HEK293 (cell line): ENCODE results near the gene TBC1D22A.

Source experiments
- CTCF ChIA-PET: fragments of 350-600 bp; formaldehyde crosslinking; extraction: SDS; loops from one replicate; lab custom pipeline; 2021; ENCODE audit warnings: antibody characterized with exemption; lab: Yijun Ruan, JAX
- POLR2A ChIA-PET: fragments of 300-600 bp; formaldehyde crosslinking; extraction: SDS; loops from one replicate; lab custom pipeline; 2020; ENCODE audit warnings: antibody characterized with exemption, inconsistent platforms; lab: Yijun Ruan, JAX
- H3K27ac ChIP-seq: fragments of 200-500 bp; sonication (Bioruptor generic); 2 replicates; pipeline ENCODE4 v1.5.1; 2014; ENCODE audit warnings: low read depth, low read length, control low read depth, inconsistent platforms; ENCODE audit errors: extremely low read depth
- H3K36me3 ChIP-seq, 2 experiments: fragments of 200-500 bp in 1 of 2; sonication (Bioruptor generic) in 1 of 2; 1 replicate in 1 of 2; 2 replicates in 1 of 2; pipeline ENCODE4 v1.5.1; 2014 to 2017; ENCODE audit warnings: inconsistent platforms in 2 of 2, low read length in 2 of 2; ENCODE audit not compliant: control insufficient read depth in 2 of 2, insufficient read depth in 1 of 2
- H3K4me1 ChIP-seq: fragments of 200-500 bp; sonication (Bioruptor generic); 2 replicates; pipeline ENCODE4 v1.5.1; 2014; ENCODE audit warnings: mild to moderate bottlenecking, low read length, inconsistent platforms; ENCODE audit not compliant: control insufficient read depth, insufficient read depth
- H3K4me3 ChIP-seq: 2 replicates; pipeline ENCODE4 v1.5.1; 2011; ENCODE audit warnings: low read depth, mild to moderate bottlenecking, control low read depth, low read length, moderate library complexity
- H3K9me3 ChIP-seq: fragments of 200-500 bp; sonication (Bioruptor generic); 2 replicates; pipeline ENCODE4 v1.5.1; 2014; ENCODE audit warnings: low read depth, low read length, inconsistent platforms; ENCODE audit not compliant: control insufficient read depth, insufficient read depth
- KLF7 ChIP-seq: fragments of 450-650 bp; formaldehyde crosslinking; IDR thresholded peaks from 2 replicates; pipeline ENCODE4 v1.5.1; 2016; ENCODE audit warnings: missing biosample characterization, missing genetic modification characterization, borderline replicate concordance
- KLF9 ChIP-seq: fragments of 450-650 bp; formaldehyde crosslinking; IDR thresholded peaks from 2 replicates; pipeline ENCODE4 v1.5.1; 2016; ENCODE audit warnings: missing biosample characterization, missing genetic modification characterization, low read depth
- OSR2 ChIP-seq: fragments of 450-650 bp; formaldehyde crosslinking; IDR thresholded peaks from 2 replicates; pipeline ENCODE4 v1.5.1; 2016; ENCODE audit warnings: missing biosample characterization, missing genetic modification characterization
- WT1 ChIP-seq: fragments of 450-650 bp; formaldehyde crosslinking; IDR thresholded peaks from 2 replicates; pipeline ENCODE4 v1.5.1; 2016; ENCODE audit warnings: missing biosample characterization, missing genetic modification characterization
- YY2 ChIP-seq: fragments of 450-650 bp; formaldehyde crosslinking; IDR thresholded peaks from 2 replicates; pipeline ENCODE4 v1.5.1; 2016; ENCODE audit warnings: missing biosample characterization, missing genetic modification characterization
- ZBTB1 ChIP-seq: fragments of 450-650 bp; formaldehyde crosslinking; IDR thresholded peaks from 2 replicates; pipeline ENCODE4 v1.5.1; 2016; ENCODE audit warnings: missing biosample characterization, missing genetic modification characterization
- ZBTB20 ChIP-seq: fragments of 450-650 bp; formaldehyde crosslinking; IDR thresholded peaks from 2 replicates; pipeline ENCODE4 v1.5.1; 2016; ENCODE audit warnings: missing biosample characterization, missing genetic modification characterization
- ZNF114 ChIP-seq: fragments of 450-650 bp; formaldehyde crosslinking; IDR thresholded peaks from 2 replicates; pipeline ENCODE4 v1.5.0; 2017; ENCODE audit warnings: missing biosample characterization, missing genetic modification characterization
- ZNF138 ChIP-seq: fragments of 450-650 bp; formaldehyde crosslinking; IDR thresholded peaks from 2 replicates; pipeline ENCODE4 v1.5.1; 2016; ENCODE audit warnings: missing biosample characterization, missing genetic modification characterization, borderline replicate concordance
- ZNF16 ChIP-seq: fragments of 450-650 bp; formaldehyde crosslinking; IDR thresholded peaks from 2 replicates; pipeline ENCODE4 v1.5.1; 2016; ENCODE audit warnings: low read depth, missing biosample characterization, missing genetic modification characterization
- ZNF223 ChIP-seq: fragments of 450-650 bp; formaldehyde crosslinking; IDR thresholded peaks from 2 replicates; pipeline ENCODE4 v1.5.1; 2016; ENCODE audit warnings: missing biosample characterization, missing genetic modification characterization
- ZNF302 ChIP-seq: fragments of 450-650 bp; formaldehyde crosslinking; IDR thresholded peaks from 2 replicates; pipeline ENCODE4 v1.5.1; 2016; ENCODE audit warnings: missing biosample characterization, missing genetic modification characterization, low read depth
- ZNF354C ChIP-seq: fragments of 450-650 bp; formaldehyde crosslinking; IDR thresholded peaks from 2 replicates; pipeline ENCODE4 v1.5.1; 2016; ENCODE audit warnings: missing biosample characterization, missing genetic modification characterization, low read depth, borderline replicate concordance
- ZNF366 ChIP-seq: fragments of 450-650 bp; formaldehyde crosslinking; conservative IDR thresholded peaks from 2 replicates; pipeline ENCODE4 v1.5.1; 2016; ENCODE audit warnings: missing biosample characterization, missing genetic modification characterization
- ZNF426 ChIP-seq: fragments of 450-650 bp; formaldehyde crosslinking; IDR thresholded peaks from 2 replicates; pipeline ENCODE4 v1.5.1; 2017; ENCODE audit warnings: missing biosample characterization, missing genetic modification characterization, mild to moderate bottlenecking, inconsistent platforms, moderate library complexity
- ZNF544 ChIP-seq: fragments of 450-650 bp; formaldehyde crosslinking; IDR thresholded peaks from 2 replicates; pipeline ENCODE4 v1.5.0; 2017; ENCODE audit warnings: missing biosample characterization, missing genetic modification characterization
- ZNF610 ChIP-seq: fragments of 450-650 bp; formaldehyde crosslinking; IDR thresholded peaks from 2 replicates; pipeline ENCODE4 v1.5.1; 2016; ENCODE audit warnings: missing biosample characterization, missing genetic modification characterization, borderline replicate concordance
- ZNF624 ChIP-seq: fragments of 450-650 bp; formaldehyde crosslinking; IDR thresholded peaks from 2 replicates; pipeline ENCODE4 v1.5.1; 2017; ENCODE audit warnings: missing biosample characterization, missing genetic modification characterization
- ZNF677 ChIP-seq: fragments of 450-650 bp; IDR thresholded peaks from 2 replicates; pipeline ENCODE4 v1.5.0; 2018; ENCODE audit warnings: missing biosample characterization, mild to moderate bottlenecking, missing genetic modification characterization, moderate library complexity
- ZSCAN16 ChIP-seq: fragments of 450-650 bp; formaldehyde crosslinking; IDR thresholded peaks from 2 replicates; pipeline ENCODE4 v1.5.1; 2016; ENCODE audit warnings: missing biosample characterization, missing genetic modification characterization
- ZSCAN30 ChIP-seq: fragments of 450-650 bp; IDR thresholded peaks from 2 replicates; pipeline ENCODE4 v1.5.1; 2018; ENCODE audit warnings: missing biosample characterization, mild to moderate bottlenecking, missing genetic modification characterization, moderate library complexity
- TF ChIP-seq, protein P1 (sequence below): fragments of 450-650 bp; formaldehyde crosslinking; IDR thresholded peaks from 2 replicates; pipeline ENCODE4; 2016; ENCODE audit warnings: missing biosample characterization, missing genetic modification characterization
- TF ChIP-seq, protein P2 (sequence below): fragments of 450-650 bp; formaldehyde crosslinking; IDR thresholded peaks from 2 replicates; pipeline ENCODE4 v1.5.1; 2017; ENCODE audit warnings: missing biosample characterization, missing genetic modification characterization
- TF ChIP-seq, protein P3 (sequence below): fragments of 450-650 bp; formaldehyde crosslinking; IDR thresholded peaks from 2 replicates; pipeline ENCODE4 v1.5.1; 2017; ENCODE audit warnings: missing biosample characterization, missing genetic modification characterization
- TF ChIP-seq, protein P4 (sequence below): fragments of 450-650 bp; formaldehyde crosslinking; IDR thresholded peaks from 2 replicates; pipeline ENCODE4 v1.5.1; 2016; ENCODE audit warnings: missing biosample characterization, missing genetic modification characterization

TBC1D22A gene

DNA sequence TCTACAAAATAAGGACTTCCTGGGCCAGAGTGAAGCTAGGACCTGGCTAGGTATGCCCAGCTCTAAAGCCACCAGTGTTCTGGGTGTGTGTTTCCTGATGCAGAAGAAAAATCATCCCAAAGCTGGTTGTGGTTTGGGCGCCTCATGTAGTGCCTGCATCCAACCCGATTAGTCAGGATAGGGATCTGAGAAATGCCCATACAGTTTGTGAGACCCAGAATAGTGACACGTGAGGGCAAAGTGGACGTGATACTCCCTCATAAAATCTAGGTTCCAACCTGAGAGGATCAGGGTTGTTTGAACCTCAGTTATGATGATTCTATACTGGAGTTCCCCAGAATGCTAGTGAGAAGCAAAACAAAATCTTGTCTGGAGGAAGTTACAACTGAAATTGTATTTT is 238.4 kb downstream of the TBC1D22A start:
- TF ChIP-seq ZNF302 (no peak), ZNF366 (tag by site-specific recombination) (no peak), ZNF426 (tag by site-specific recombination) (no peak), KLF7 (tag by site-specific recombination) (no peak), ZBTB1 (tag by site-specific recombination) (no peak), OSR2 (tag by site-specific recombination) (no peak), ZSCAN16 (tag by site-specific recombination) (no peak), KLF9 (tag by site-specific recombination) (no peak), ZNF610 (no peak), ZNF544 (no peak), YY2 (tag by site-specific recombination) (no peak), ZBTB20 (no peak), WT1 (tag by site-specific recombination) (no peak), ZNF138 (tag by site-specific recombination) (no peak)
- TF ChIP-seq, protein P1, sequence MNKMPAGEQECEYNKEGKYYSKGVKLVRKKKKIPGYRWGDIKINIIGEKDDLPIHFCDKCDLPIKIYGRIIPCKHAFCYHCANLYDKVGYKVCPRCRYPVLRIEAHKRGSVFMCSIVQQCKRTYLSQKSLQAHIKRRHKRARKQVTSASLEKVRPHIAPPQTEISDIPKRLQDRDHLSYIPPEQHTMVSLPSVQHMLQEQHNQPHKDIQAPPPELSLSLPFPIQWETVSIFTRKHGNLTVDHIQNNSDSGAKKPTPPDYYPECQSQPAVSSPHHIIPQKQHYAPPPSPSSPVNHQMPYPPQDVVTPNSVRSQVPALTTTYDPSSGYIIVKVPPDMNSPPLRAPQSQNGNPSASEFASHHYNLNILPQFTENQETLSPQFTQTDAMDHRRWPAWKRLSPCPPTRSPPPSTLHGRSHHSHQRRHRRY: no peak
- TF ChIP-seq, protein P2, sequence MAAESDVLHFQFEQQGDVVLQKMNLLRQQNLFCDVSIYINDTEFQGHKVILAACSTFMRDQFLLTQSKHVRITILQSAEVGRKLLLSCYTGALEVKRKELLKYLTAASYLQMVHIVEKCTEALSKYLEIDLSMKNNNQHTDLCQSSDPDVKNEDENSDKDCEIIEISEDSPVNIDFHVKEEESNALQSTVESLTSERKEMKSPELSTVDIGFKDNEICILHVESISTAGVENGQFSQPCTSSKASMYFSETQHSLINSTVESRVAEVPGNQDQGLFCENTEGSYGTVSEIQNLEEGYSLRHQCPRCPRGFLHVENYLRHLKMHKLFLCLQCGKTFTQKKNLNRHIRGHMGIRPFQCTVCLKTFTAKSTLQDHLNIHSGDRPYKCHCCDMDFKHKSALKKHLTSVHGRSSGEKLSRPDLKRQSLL (tag by site-specific recombination): no peak
- peaks cover 0 to 24% of the 10 kb centered on the region in 2 experiments; a peak in 2 of 3 replicates for H3K36me3 ChIP-seq
- H3K4me3 ChIP-seq: no peak overlapping the region
- no peak overlapping the region for H3K27ac ChIP-seq
- no peaks in the 10 kb centered on the region for H3K4me1 ChIP-seq
- no peaks in the 10 kb centered on the region for H3K9me3 ChIP-seq
- CTCF ChIA-PET: interaction anchor here (0.7 to 1.3 kb wide), 2 partner anchors 10 to 11 kb away, joined by 3 read pairs; no protein-coding TSS in a partner anchor
- POLR2A ChIA-PET: interaction anchor here (0.7 kb wide), 1 partner anchor 818 kb away, joined by 3 read pairs; no protein-coding TSS in a partner anchor

DNA sequence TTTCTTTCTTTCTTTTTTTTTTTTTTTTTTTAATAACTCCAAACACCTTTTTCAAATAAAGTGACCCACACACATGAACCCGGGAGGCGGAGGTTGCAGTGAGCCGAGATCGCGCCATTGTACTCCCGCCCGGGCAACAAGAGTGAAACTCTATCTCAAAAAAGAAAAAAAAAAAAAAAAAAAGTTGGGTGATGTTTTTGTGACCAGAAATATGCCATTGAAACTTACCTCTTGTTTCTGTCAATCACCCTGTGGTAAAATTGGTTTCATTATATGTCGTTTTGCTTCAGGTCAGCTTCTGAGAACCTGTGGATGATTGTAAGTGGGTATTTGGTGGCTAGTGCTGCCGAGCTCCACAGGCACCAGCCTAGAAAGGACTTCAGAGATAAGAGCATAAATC is 238.8 kb downstream of the TBC1D22A start:
- ChIA-PET CTCF (interaction anchor here (0.7 kb wide), 1 partner anchor 9 kb away, joined by 3 read pairs; no protein-coding TSS in a partner anchor), POLR2A (interaction anchor here (0.7 kb wide), 1 partner anchor 819 kb away, joined by 3 read pairs; no protein-coding TSS in a partner anchor)
- Histone ChIP-seq H3K4me3 (no peak overlapping the region), H3K9me3 (no peaks in the 10 kb centered on the region), H3K36me3 (peaks cover 0 to 25% of the 10 kb centered on the region in 2 experiments; a peak in 2 of 3 replicates), H3K4me1 (no peaks in the 10 kb centered on the region), H3K27ac (no peak overlapping the region)
- TF ChIP-seq ZNF16 (tag by site-specific recombination) (no peak), WT1 (tag by site-specific recombination) (no peak), ZSCAN30 (tag by site-specific recombination) (no peak)

DNA sequence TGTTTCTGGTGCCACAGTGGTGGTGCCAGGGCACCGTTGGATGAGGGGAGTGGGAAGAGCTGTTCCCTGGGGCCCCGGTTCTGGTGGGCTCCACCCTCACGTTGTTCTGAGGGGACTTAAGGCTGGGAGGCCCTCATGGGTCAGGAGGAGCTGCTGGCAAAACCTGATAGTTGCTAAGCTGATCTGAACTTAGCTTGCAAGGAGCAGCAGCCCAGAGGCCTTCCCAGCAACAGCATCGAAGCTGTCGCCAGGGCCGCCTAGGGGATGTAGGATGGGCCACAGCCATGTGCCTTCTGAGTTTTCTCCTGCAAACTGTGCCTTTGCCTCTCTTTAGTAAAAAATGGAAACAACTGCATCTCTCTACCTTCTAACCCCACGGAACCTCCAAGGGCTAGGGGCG is 240.2 kb downstream of the TBC1D22A start:
- no peak overlapping the region for H3K27ac ChIP-seq
- peaks cover 0 to 25% of the 10 kb centered on the region in 2 experiments; a peak in 2 of 3 replicates for H3K36me3 ChIP-seq
- ChIA-PET POLR2A (no interaction called here), CTCF (no interaction called here)
- H3K4me1 ChIP-seq: no peaks in the 10 kb centered on the region
- H3K4me3 ChIP-seq: no peak overlapping the region
- no peak for TF ChIP-seq ZNF302
- TF ChIP-seq ZNF223 (tag by site-specific recombination): no peak
- TF ChIP-seq ZNF354C (tag by site-specific recombination): no peak
- TF ChIP-seq, protein P3, sequence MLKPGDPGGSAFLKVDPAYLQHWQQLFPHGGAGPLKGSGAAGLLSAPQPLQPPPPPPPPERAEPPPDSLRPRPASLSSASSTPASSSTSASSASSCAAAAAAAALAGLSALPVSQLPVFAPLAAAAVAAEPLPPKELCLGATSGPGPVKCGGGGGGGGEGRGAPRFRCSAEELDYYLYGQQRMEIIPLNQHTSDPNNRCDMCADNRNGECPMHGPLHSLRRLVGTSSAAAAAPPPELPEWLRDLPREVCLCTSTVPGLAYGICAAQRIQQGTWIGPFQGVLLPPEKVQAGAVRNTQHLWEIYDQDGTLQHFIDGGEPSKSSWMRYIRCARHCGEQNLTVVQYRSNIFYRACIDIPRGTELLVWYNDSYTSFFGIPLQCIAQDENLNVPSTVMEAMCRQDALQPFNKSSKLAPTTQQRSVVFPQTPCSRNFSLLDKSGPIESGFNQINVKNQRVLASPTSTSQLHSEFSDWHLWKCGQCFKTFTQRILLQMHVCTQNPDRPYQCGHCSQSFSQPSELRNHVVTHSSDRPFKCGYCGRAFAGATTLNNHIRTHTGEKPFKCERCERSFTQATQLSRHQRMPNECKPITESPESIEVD (tag by site-specific recombination): no peak
- TF ChIP-seq, protein P4, sequence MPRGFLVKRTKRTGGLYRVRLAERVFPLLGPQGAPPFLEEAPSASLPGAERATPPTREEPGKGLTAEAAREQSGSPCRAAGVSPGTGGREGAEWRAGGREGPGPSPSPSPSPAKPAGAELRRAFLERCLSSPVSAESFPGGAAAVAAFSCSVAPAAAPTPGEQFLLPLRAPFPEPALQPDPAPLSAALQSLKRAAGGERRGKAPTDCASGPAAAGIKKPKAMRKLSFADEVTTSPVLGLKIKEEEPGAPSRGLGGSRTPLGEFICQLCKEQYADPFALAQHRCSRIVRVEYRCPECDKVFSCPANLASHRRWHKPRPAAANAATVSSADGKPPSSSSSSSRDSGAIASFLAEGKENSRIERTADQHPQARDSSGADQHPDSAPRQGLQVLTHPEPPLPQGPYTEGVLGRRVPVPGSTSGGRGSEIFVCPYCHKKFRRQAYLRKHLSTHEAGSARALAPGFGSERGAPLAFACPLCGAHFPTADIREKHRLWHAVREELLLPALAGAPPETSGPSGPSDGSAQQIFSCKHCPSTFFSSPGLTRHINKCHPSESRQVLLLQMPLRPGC (tag by site-specific recombination): no peak
- TF ChIP-seq ZNF677 (tag by site-specific recombination): no peak
- no peak for TF ChIP-seq ZNF624
- TF ChIP-seq ZNF114 (tag by site-specific recombination): no peak
- TF ChIP-seq, all 188 proteins: peak for 0
- no peaks in the 10 kb centered on the region for H3K9me3 ChIP-seq
